ENCODE results near the gene TEDC2.

TEDC2 gene

GRCh38 chr16:2511128-2511800, 51.4 kb downstream of the TEDC2 start:
- peak in 39 of 56 donors; percentile 12 to 79 (median 49) for DNase-seq

- no peak for DNase-seq
These were observed 52.3 kb downstream of the TEDC2 start for GRCh38 chr16:2511996-2512734.

- peak in 2 of 56 donors; percentile 24 to 53 for DNase-seq
These were observed 53.0 kb downstream of the TEDC2 start for GRCh38 chr16:2512735-2513404.

GRCh38 chr16:2513405-2514332, 53.8 kb downstream of the TEDC2 start, which contains the start of gene ATP6V0C:
TSS of gene ATP6V0C (plus strand) at chr16:2513952. CDS start at chr16:2514104, 152 bp downstream.
- DNase-seq, result peak in 55 of 56 donors; percentile 31 to 97 (median 89)
